HG03066 (cell line): ENCODE measurements around the gene PTPN1.

Source experiments
- ATAC-seq: cut with Tn5 transposase; IDR thresholded peaks from one replicate; pipeline ENCODE4 v1.9.1; 2021; ENCODE audit warnings: low read depth; ENCODE audit not compliant: unreplicated experiment

Gene PTPN1

GRCh38 chr20:50510706-50511542 lies 741 bp downstream of the PTPN1 start:
- peak; percentile 5 for ATAC-seq

- no peak for ATAC-seq
These were observed 2.1 kb downstream of the PTPN1 start for GRCh38 chr20:50512323-50512722.

- ATAC-seq: no peak
These were observed 3.2 kb downstream of the PTPN1 start for GRCh38 chr20:50513169-50514034.

GRCh38 chr20:50514035-50514337 lies 3.8 kb downstream of the PTPN1 start:
- ATAC-seq: no peak

- ATAC-seq: no peak
These were observed 4.6 kb downstream of the PTPN1 start for GRCh38 chr20:50514750-50515149.

GRCh38 chr20:50515471-50516106 lies 5.4 kb downstream of the PTPN1 start:
- ATAC-seq: no peak

GRCh38 chr20:50516180-50516934 lies 6.2 kb downstream of the PTPN1 start:
- no peak for ATAC-seq

- no peak for ATAC-seq
These were observed 7.0 kb downstream of the PTPN1 start for GRCh38 chr20:50516935-50517816.

GRCh38 chr20:50517817-50518154 lies 7.6 kb downstream of the PTPN1 start:
- ATAC-seq: no peak

GRCh38 chr20:50518270-50518721 lies 8.1 kb downstream of the PTPN1 start:
- ATAC-seq: no peak

- ATAC-seq: no peak
These were observed 9.0 kb downstream of the PTPN1 start for GRCh38 chr20:50519036-50519762.

GRCh38 chr20:50520222-50520880 lies 10.2 kb downstream of the PTPN1 start:
- ATAC-seq: no peak

- ATAC-seq: no peak
These were observed 11.3 kb downstream of the PTPN1 start for GRCh38 chr20:50521221-50522052.

- ATAC-seq: no peak
These were observed 12.0 kb downstream of the PTPN1 start for GRCh38 chr20:50522053-50522674.

GRCh38 chr20:50523552-50524167 lies 13.5 kb downstream of the PTPN1 start:
- no peak for ATAC-seq

- ATAC-seq: no peak
These were observed 15.5 kb downstream of the PTPN1 start for GRCh38 chr20:50525681-50526080.
